Pancreas (tissue), 10 donors: ENCODE data around the gene DHRS2. TPM values are rescaled to one million over a fixed set of nuclear protein-coding genes. Genes with fewer than 3 reads are reported as not detected.

Experiments
- ATAC-seq, 4 donors: fragments of 200-7000 bp; cut with Tn5 transposase; one replicate each; pipeline versions ENCODE4 v1.8.0 to v1.9.1; 2020; ENCODE audit warnings: mild to moderate bottlenecking in 4 of 4, moderate library complexity in 4 of 4
- DNase-seq, 6 donors: peaks; one replicate each; pipeline ENCODE4 v3.0.0-alpha.2; 2020
- FAIRE-seq: peaks from 2 replicates; lab custom pipeline; 2012; peaks lifted over from hg19 to GRCh38; lab: Jason Lieb, UNC
- H3K27ac ChIP-seq, 4 donors: fragments of 200-600 bp; sonication (generic); 1 replicate in 3 of 4; 2 replicates in 1 of 4; pipeline versions ENCODE4 v1.5.0 to v1.8.0; 2020
- H3K27me3 ChIP-seq, 4 donors: fragments of 200-600 bp; one replicate each; pipeline ENCODE4 v1.8.0; 2021
- H3K36me3 ChIP-seq, 3 donors: fragments of 200-600 bp; sonication (generic) in 1 of 3; one replicate each; pipeline versions ENCODE4 v1.5.0 to v1.8.0; 2020 to 2021
- H3K4me1 ChIP-seq, 3 donors: fragments of 200-600 bp; one replicate each; pipeline ENCODE4 v1.8.0; 2021
- H3K4me3 ChIP-seq, 4 donors: fragments of 200-600 bp; sonication (generic) in 2 of 4; one replicate each; pipeline versions ENCODE4 v1.5.0 to v1.8.0; 2020 to 2021
- H3K9me3 ChIP-seq, 4 donors: fragments of 200-600 bp; one replicate each; pipeline ENCODE4 v1.8.0; 2021
- CTCF ChIP-seq, 4 donors: fragments of 200-600 bp; sonication (generic) in 3 of 4; IDR thresholded peaks; one replicate each; pipeline versions ENCODE4 v1.5.0 to v1.8.0; 2021; ENCODE audit warnings: antibody characterized with exemption in 4 of 4
- WGBS, 2 donors: extraction: QIAGEN DNeasy Blood & Tissue Kit; methylation state at CpG; one replicate each; pipeline ENCODE4 v1.1.7; 2013; 5-methylcytosine and 5-hydroxymethylcytosine counted together
- intact Hi-C, 3 donors: fragments of 100-400 bp; cut with DNase I; formaldehyde crosslinking; loops; one replicate each; pipeline versions ENCODE4 v1.11.1 to v1.14.2; 2022
- polyA plus RNA-seq, 2 donors: library from polyadenylated mRNA; stranded (reverse); fragments of 200-250 nt; gene quantifications; one replicate each; pipeline ENCODE4 v1.2.3, GENCODE V29; 2013
- total RNA-seq, 6 donors: library from RNA; stranded (reverse); fragmentation: NEBNext Ultra II Directional in 4 of 6; extraction: Animal tissue kit (Norgen Biotek cat#: 25700) in 4 of 6; gene quantifications; one replicate each; pipeline versions ENCODE4 v1.2.1 to v1.2.4, GENCODE V29; 2021 to 2023
- donor health status: healthy with polysubstance abuse.
- donor health status: DM: no; HTN: no; CAD: no; lungs with moderate emphysema.
- donor health status: DM: no; HTN: no; CAD: no.
- donor health status: control.
- donor health status: control.
- donor health status: Bipolar disorder and iron deficiency.
- donor health status: DM: yes; HTN: yes; CAD: no.
- donor health status: DM: no; HTN: no; CAD: no.
- donor health status: DM: no; HTN: no; CAD: no.
- donor health status: DM: yes; HTN: yes; CAD: no.

DHRS2 gene
- total and polyA plus RNA-seq, 8 donors = 0.43 to 21.6 (median 4.8) TPM

GRCh38 chr14:23645504-23645811 lies 9.3 kb downstream of the DHRS2 start:
- no peak overlapping the region for H3K4me3 ChIP-seq
- intact Hi-C loops = no loop called here
- FAIRE-seq = no peak
- whole genome bisulfite sequencing, 2 donors = 93 to 96% methylated on average over 4 of the region's 4 CpGs
- no peaks in the 10 kb centered on the region for H3K27me3 ChIP-seq
- DNase-seq = no peak
- ATAC-seq = no peak
- TF ChIP-seq CTCF (IDR thresholded peaks at IDR 0.05) = no peak
- H3K4me1 ChIP-seq = no peaks in the 10 kb centered on the region
- no peaks in the 10 kb centered on the region for H3K36me3 ChIP-seq
- no peak overlapping the region for H3K27ac ChIP-seq
- no peaks in the 10 kb centered on the region for H3K9me3 ChIP-seq

DNA sequence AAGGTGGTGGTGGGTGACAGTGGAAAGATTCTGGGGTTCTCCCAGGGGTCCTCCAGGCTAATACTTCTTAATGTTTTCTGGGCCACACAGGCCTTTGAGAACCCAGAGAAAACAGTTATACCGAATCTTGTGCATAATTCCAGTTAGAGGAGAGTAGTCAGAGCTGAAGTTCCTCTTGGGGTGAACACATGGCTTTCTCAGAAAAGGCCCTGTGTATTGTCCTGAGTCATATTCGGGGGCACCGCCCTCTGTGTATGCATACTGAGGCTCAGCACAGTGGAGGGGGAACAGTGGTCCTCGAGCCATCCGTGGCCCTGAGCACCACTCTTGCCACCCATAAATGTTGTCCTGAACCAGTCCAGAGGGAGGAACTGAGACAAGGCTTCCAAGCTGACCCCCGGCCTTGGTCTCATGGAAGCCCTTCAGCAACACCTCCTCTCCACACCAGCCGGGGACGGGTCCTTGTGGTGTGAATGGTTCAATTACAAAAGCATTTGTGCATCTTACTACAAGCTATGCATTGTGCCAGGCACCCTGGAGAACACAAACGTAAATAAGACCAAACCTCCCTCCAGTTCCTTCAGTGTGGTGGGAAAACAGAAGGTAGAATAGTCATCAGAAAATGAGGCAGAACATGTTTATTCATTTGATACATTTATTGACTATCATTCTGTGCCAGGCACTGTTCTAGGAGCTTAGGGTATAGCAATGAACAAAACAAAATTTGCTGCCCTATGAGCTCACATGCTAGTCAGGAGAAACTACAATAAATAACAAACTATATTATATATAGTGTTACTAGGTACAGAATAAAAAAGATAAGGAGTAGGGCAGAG lies 9.9 kb downstream of the DHRS2 start:
- intact Hi-C loops = no loop called here
- ATAC-seq (no peak), FAIRE-seq (no peak), DNase-seq (no peak)
- no peaks in the 10 kb centered on the region for H3K36me3 ChIP-seq
- H3K27ac ChIP-seq = no peak overlapping the region
- H3K27me3 ChIP-seq = no peaks in the 10 kb centered on the region
- 86 to 93% methylated on average over 9 of the region's 9 CpGs for WGBS, 2 donors
- H3K9me3 ChIP-seq = no peaks in the 10 kb centered on the region
- no peak overlapping the region for H3K4me3 ChIP-seq
- no peaks in the 10 kb centered on the region for H3K4me1 ChIP-seq
- TF ChIP-seq CTCF (IDR thresholded peaks at IDR 0.05) = no peak

GRCh38 chr14:23646648-23647549 lies 10.7 kb downstream of the DHRS2 start:
- ATAC-seq (no peak), FAIRE-seq (no peak), DNase-seq (no peak)
- no peaks in the 10 kb centered on the region for H3K27me3 ChIP-seq
- TF ChIP-seq CTCF (IDR thresholded peaks at IDR 0.05) = no peak
- 81% methylated on average over 6 of the region's 6 CpGs for whole genome bisulfite sequencing, 2 donors
- H3K4me3 ChIP-seq = no peak overlapping the region
- H3K4me1 ChIP-seq = no peaks in the 10 kb centered on the region
- intact Hi-C loops = no loop called here
- no peaks in the 10 kb centered on the region for H3K36me3 ChIP-seq
- no peaks in the 10 kb centered on the region for H3K9me3 ChIP-seq
- H3K27ac ChIP-seq = no peak overlapping the region

- 97 to 100% methylated on average over 2 of the region's 2 CpGs for WGBS, 2 donors
Measured at GRCh38 chr14:23647619-23648018, 11.5 kb downstream of the DHRS2 start.

More at GRCh38 chr14:23647619-23648018, 11.5 kb downstream of the DHRS2 start:
- no peak for ATAC-seq
- DNase-seq = no peak
- Histone ChIP-seq H3K27me3 (no peaks in the 10 kb centered on the region), H3K4me3 (no peak overlapping the region), H3K36me3 (no peaks in the 10 kb centered on the region), H3K27ac (no peak overlapping the region), H3K4me1 (no peaks in the 10 kb centered on the region), H3K9me3 (no peaks in the 10 kb centered on the region)
- intact Hi-C loops = no loop called here
- FAIRE-seq = no peak
- TF ChIP-seq CTCF (IDR thresholded peaks at IDR 0.05) = no peak
